ENCODE data around the gene ABCC8. TPM values are rescaled to one million over a fixed set of nuclear protein-coding genes. Genes with fewer than 3 reads are reported as not detected.

The ABCC8 gene
- total RNA-seq, 1 experiment from 2014 or later = 2.4 TPM

GRCh38 chr11:17353821-17354600 is 122.6 kb downstream of the ABCC8 start:
- Histone ChIP-seq H3K27ac (ENCODE audit: insufficient read length, low read depth, low read length) (no peak overlapping the region), H3K79me2 (ENCODE audit: insufficient read depth, low read length) (no peaks in the 10 kb centered on the region), H2BK20ac (ENCODE audit: low read depth, low read length, poor library complexity, severe bottlenecking) (no peak overlapping the region), H3K79me1 (ENCODE audit: insufficient read depth, low read depth, low read length, poor library complexity, severe bottlenecking) (no peaks in the 10 kb centered on the region), H2BK15ac (ENCODE audit: low read depth, low read length) (no peak overlapping the region), H2AFZ (ENCODE audit: low read length) (peak overlapping the region; percentile 60), H2BK120ac (ENCODE audit: low read depth, low read length, poor library complexity, severe bottlenecking) (no peak overlapping the region), H4K5ac (ENCODE audit: insufficient read length, low read depth, low read length) (no peak overlapping the region), H4K91ac (ENCODE audit: insufficient read length, low read depth, low read length) (no peak overlapping the region), H4K8ac (replicated peaks; ENCODE audit: insufficient read length, low read depth, low read length) (no peak overlapping the region), H3K14ac (ENCODE audit: insufficient read depth, low read length) (no peak overlapping the region), H3K23me2 (ENCODE audit: insufficient read length, low read depth, low read length, poor library complexity, severe bottlenecking) (peaks cover 22% of the 10 kb centered on the region), H3K27me3 (ENCODE audit: insufficient read depth, low read length) (peaks cover 21% of the 10 kb centered on the region), H3T11ph (ENCODE audit: low read length) (no peak overlapping the region), H2BK12ac (ENCODE audit: insufficient read length, low read depth, low read length) (no peak overlapping the region), H3K4me1 (ENCODE audit: insufficient read depth, low read length) (no peaks in the 10 kb centered on the region), H3K4ac (ENCODE audit: low read depth, low read length) (no peak overlapping the region), H3K4me2 (ENCODE audit: insufficient read depth, insufficient read length, low read length) (peak overlapping the region; percentile 69), H3K56ac (ENCODE audit: insufficient read length, low read depth, low read length) (no peak overlapping the region), H3K23ac (ENCODE audit: insufficient read length, low read depth, low read length) (no peak overlapping the region), H3K9ac (ENCODE audit: extremely low read depth, insufficient read length, low read length) (peak overlapping the region; percentile 55), H4K20me1 (ENCODE audit: control insufficient read depth, insufficient read depth, insufficient read length) (no peaks in the 10 kb centered on the region), H3K18ac (ENCODE audit: insufficient read length, low read depth, low read length) (no peak overlapping the region), H2AK5ac (ENCODE audit: insufficient read length, low read length) (no peak overlapping the region), H2BK5ac (ENCODE audit: insufficient read length, low read length) (no peak overlapping the region), H3K9me3 (ENCODE audit: control insufficient read depth, low read depth, low read length) (no peaks in the 10 kb centered on the region)
- Mint-ChIP-seq H3K36me3 (ENCODE audit: insufficient read depth in 1 of 3, low read depth in 3 of 3) (no peaks in the 10 kb centered on the region; a peak in 1 of 7 replicates), H3K4me3 (peak overlapping the region; percentile 69 to 90), H3K4me1 (peaks cover 15 to 26% of the 10 kb centered on the region in 2 experiments), H3K9me3 (peaks cover 4 to 9% of the 10 kb centered on the region in 2 experiments; a peak in 4 of 5 replicates), H3K27ac (no peak overlapping the region), H3K27me3 (ENCODE audit: low read depth) (peaks cover 57% of the 10 kb centered on the region)
- DNase-seq = no peak
- TF ChIP-seq CTCF (conservative IDR thresholded peaks at IDR 0.05) = no peak
- 100% methylated on average over 1 of the region's 15 CpGs for WGBS (ENCODE audit: extremely low coverage, insufficient read length, low lambda C conversion rate)

Data from H9 (cell line).